NCI-H2081 treated with DMSO at 0.1 percent for 48 hours (cell line): ENCODE measurements around the gene UCP3.

Source experiments
- DNase-seq: peaks from one replicate; lab custom pipeline; 2025; lab: John Stamatoyannopoulos, UW

Gene UCP3

GRCh38 chr11:73951797-73952196 lies 57.1 kb downstream of the UCP3 start:
- no peak for DNase-seq

DNA sequence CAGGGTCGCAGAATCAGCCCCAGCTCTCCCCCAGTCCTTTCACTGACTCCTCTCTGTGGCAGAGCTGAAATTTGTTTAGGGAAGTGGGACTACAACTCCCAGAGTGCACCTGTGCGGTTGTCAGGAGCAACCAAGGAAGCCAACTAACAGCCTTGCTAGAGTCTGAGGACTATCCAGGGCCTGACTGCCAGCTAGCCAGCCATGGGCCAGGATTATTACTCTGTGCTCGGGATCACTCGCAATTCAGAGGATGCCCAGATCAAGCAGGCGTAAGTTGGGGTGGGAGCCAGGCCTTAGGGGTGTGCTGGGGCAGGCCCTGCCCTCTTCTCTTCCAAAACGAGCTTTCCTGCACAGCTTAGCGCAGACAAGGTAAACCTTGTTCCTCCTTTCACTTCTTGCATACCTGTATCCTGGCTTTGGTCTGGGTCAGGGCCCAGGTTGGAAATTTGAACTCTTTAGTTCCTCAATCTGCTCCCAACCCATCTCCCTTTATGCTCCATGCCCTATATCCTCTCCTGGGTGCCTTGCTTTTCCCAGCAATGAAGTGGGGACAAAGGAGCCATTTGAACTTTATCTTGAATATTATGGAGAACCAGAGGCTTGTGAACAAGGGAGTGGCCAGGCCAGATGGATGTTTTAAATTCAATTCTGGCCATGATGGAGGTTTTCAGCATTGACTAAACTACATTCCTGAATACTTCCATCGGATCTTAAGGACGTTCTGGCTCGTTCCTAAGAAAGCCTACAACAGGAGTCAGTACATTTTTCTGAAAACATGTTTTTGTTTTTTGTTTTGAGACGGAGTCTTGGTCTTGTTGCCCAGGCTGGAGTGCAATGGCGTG lies 57.8 kb downstream of the UCP3 start, which contains the start of gene DNAJB13:
TSS of gene DNAJB13 (plus strand) at position 158 of the 842 bp plus-strand sequence. CDS start at position 202, 44 bp downstream.
- DNase-seq = no peak
